ENCODE results near the gene RNMT.
"Not testable (repeated sequence)": the region's sequence is repeated elsewhere in the genome, so short reads cannot be mapped to it uniquely, and the experiment has no call there.

The RNMT gene

DNA sequence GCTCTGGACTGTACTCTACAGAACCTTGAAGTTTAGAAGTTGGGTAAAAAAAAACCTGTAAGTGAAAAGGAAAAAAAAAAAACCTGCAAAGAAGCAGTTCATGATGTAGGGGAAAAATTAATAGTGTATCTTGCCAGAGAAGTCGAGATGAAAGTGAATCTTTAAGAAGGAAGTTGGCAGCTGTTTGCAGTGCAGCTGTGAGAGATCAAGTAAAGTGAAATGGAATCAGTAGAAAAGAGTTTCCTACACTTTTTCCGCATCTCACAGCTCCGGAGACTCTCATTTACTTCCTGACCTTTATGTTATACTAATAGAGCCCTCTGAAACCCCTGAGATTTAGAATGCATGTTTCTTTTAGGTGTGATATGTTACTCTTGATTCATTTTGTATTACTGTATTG, 19.2 kb downstream of the RNMT start:
- no peak for TF ChIP-seq CTCF (IDR thresholded peaks at IDR 0.05; ENCODE audit: low read depth, low read length, missing control alignments)
- H3K4me3 ChIP-seq (ENCODE audit: low read depth, low read length): no peak overlapping the region
- no peak for DNase-seq (ENCODE audit: low read depth)

GRCh38 chr18:13746633-13747032, 20.2 kb downstream of the RNMT start:
- no peak for TF ChIP-seq CTCF (IDR thresholded peaks at IDR 0.05; ENCODE audit: low read depth, low read length, missing control alignments)
- DNase-seq (ENCODE audit: low read depth): no peak

DNA sequence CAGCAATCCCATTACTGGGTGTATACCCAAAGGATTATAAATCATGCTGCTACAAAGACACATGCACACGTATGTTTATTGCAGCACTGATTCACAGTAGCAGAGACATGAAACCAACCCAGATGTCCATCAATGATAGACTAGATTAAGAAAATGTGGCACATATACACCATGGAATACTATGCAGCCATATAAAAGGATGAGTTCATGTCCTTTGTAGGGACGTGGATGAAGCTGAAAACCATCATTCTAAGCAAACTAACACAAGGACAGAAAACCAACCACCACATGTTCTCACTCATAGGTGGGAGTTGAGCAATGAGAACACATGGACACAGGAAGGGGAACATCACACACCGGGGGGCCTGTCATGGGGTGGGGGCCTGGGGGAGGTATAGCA, 25.1 kb downstream of the RNMT start:
- not testable (repeated sequence) for DNase-seq (ENCODE audit: low read depth); H3K4me3 ChIP-seq (ENCODE audit: low read depth, low read length)

More at GRCh38 chr18:13746633-13747032, 20.2 kb downstream of the RNMT start:
- no peak overlapping the region for H3K4me3 ChIP-seq (ENCODE audit: low read depth, low read length)

GRCh38 chr18:13756261-13756660, 29.8 kb downstream of the RNMT start:
- no peak overlapping the region for H3K4me3 ChIP-seq (ENCODE audit: low read depth, low read length)
- no peak for DNase-seq (ENCODE audit: low read depth)
- TF ChIP-seq CTCF (IDR thresholded peaks at IDR 0.05; ENCODE audit: low read depth, low read length, missing control alignments): no peak

DNA sequence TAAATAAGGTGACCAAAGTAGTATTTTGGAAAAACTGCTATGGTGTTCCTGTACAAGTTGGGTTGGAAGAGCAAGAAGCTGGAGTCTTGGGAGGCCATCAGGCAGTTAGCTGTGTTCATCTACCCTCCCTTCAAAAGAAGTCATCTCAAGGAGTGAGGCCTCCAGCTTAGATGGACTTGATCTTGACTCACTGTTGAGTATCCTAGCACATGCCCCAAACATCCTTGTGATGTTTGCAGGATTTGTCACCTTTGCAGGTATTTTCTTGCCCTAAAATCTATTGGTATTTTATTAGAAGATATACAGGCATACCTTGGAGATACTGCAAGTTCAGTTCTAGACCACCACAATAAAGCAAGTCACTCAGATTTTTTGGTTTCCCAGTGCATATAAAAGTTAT, 30.2 kb downstream of the RNMT start:
- H3K4me3 ChIP-seq (ENCODE audit: low read depth, low read length): no peak overlapping the region
- no peak for DNase-seq (ENCODE audit: low read depth)
- no peak for TF ChIP-seq CTCF (IDR thresholded peaks at IDR 0.05; ENCODE audit: low read depth, low read length, missing control alignments)

DNA sequence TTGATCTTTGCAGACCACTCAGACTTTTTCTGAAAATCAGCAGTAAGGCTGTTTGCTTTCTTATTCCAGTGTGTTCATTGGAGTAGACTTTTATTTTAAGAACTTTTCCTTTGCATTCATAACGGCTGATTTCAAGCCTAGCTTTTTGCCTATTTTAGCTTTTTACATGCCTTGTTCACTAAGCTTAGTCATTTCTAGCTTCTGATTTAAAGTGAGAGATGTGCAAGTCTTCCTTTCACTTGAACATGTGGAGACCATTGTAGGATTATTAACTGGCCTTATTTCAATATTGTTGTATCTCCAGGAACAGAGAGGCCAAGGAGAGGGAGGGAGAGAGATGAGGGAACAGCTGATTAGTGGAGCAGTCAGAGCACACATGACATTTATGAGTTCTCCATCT, 32.1 kb downstream of the RNMT start:
- DNase-seq (ENCODE audit: low read depth): no peak

GRCh38 chr18:13760047-13760446, 33.6 kb downstream of the RNMT start:
- H3K4me3 ChIP-seq (ENCODE audit: low read depth, low read length): no peak overlapping the region
- no peak for TF ChIP-seq CTCF (IDR thresholded peaks at IDR 0.05; ENCODE audit: low read depth, low read length, missing control alignments)
- no peak for DNase-seq (ENCODE audit: low read depth)

More for the DNA sequence above, 32.1 kb downstream of the RNMT start:
- H3K4me3 ChIP-seq (ENCODE audit: low read depth, low read length): no peak overlapping the region
- no peak for TF ChIP-seq CTCF (IDR thresholded peaks at IDR 0.05; ENCODE audit: low read depth, low read length, missing control alignments)
